ENCODE measurements around the gene NAV1. TPM values are rescaled to one million over a fixed set of nuclear protein-coding genes. Genes with fewer than 3 reads are reported as not detected.

Gene NAV1
- total RNA-seq, 2 donors from 2014 or later, result 16.3 to 32.1 TPM

GRCh38 chr1:201568859-201569294, 29.9 kb downstream of the NAV1 start:
- no peak for DNase-seq (ENCODE audit: low spot score)
- H3K4me1 ChIP-seq, result peaks cover 0 to 48% of the 10 kb centered on the region in 2 donors
- no peaks in the 10 kb centered on the region for H3K27me3 ChIP-seq
- no peak for TF ChIP-seq CTCF (IDR thresholded peaks at IDR 0.05)
- H3K9me3 ChIP-seq, result no peaks in the 10 kb centered on the region
- no peak overlapping the region for H3K27ac ChIP-seq
- no peak overlapping the region for H3K4me3 ChIP-seq
- H3K36me3 ChIP-seq, result no peaks in the 10 kb centered on the region

GRCh38 chr1:201570181-201570885, 31.4 kb downstream of the NAV1 start:
- TF ChIP-seq CTCF (IDR thresholded peaks at IDR 0.05), result no peak
- H3K27ac ChIP-seq, result no peak overlapping the region
- H3K27me3 ChIP-seq, result no peaks in the 10 kb centered on the region
- DNase-seq (ENCODE audit: low spot score), result no peak
- H3K36me3 ChIP-seq, result no peaks in the 10 kb centered on the region
- peaks cover 0 to 47% of the 10 kb centered on the region in 2 donors for H3K4me1 ChIP-seq
- no peak overlapping the region for H3K4me3 ChIP-seq
- no peaks in the 10 kb centered on the region for H3K9me3 ChIP-seq

GRCh38 chr1:201570886-201571624, 32.1 kb downstream of the NAV1 start:
- DNase-seq (ENCODE audit: low spot score), result no peak
- Histone ChIP-seq H3K9me3 (no peaks in the 10 kb centered on the region), H3K27ac (no peak overlapping the region), H3K4me3 (no peak overlapping the region), H3K4me1 (peaks cover 0 to 39% of the 10 kb centered on the region in 2 donors), H3K27me3 (no peaks in the 10 kb centered on the region), H3K36me3 (no peaks in the 10 kb centered on the region)
- no peak for TF ChIP-seq CTCF (IDR thresholded peaks at IDR 0.05)

- H3K4me3 ChIP-seq, result no peak overlapping the region
- no peaks in the 10 kb centered on the region for H3K9me3 ChIP-seq
- no peak for TF ChIP-seq CTCF (IDR thresholded peaks at IDR 0.05)
- no peak overlapping the region for H3K27ac ChIP-seq
- no peaks in the 10 kb centered on the region for H3K36me3 ChIP-seq
- H3K4me1 ChIP-seq, result peaks cover 0 to 24% of the 10 kb centered on the region in 2 donors
- H3K27me3 ChIP-seq, result no peaks in the 10 kb centered on the region
- DNase-seq (ENCODE audit: low spot score), result no peak
These were observed 34.1 kb downstream of the NAV1 start for GRCh38 chr1:201573030-201573429.

GRCh38 chr1:201573923-201574322, 35.0 kb downstream of the NAV1 start:
- no peaks in the 10 kb centered on the region for H3K36me3 ChIP-seq
- TF ChIP-seq CTCF (IDR thresholded peaks at IDR 0.05), result no peak

More at GRCh38 chr1:201573923-201574322, 35.0 kb downstream of the NAV1 start:
- no peak overlapping the region for H3K4me3 ChIP-seq
- no peak overlapping the region for H3K27ac ChIP-seq
- H3K9me3 ChIP-seq, result no peaks in the 10 kb centered on the region
- DNase-seq (ENCODE audit: low spot score), result no peak
- H3K4me1 ChIP-seq, result peaks cover 0 to 16% of the 10 kb centered on the region in 2 donors
- no peaks in the 10 kb centered on the region for H3K27me3 ChIP-seq

All from right atrium auricular region (tissue), 2 donors.